ENCODE data around the gene TRMT6. TPM values are rescaled to one million over a fixed set of nuclear protein-coding genes. Genes with fewer than 3 reads are reported as not detected.

Gene TRMT6
- total RNA-seq, 1 experiment from 2014 or later = 13.2 TPM

DNA sequence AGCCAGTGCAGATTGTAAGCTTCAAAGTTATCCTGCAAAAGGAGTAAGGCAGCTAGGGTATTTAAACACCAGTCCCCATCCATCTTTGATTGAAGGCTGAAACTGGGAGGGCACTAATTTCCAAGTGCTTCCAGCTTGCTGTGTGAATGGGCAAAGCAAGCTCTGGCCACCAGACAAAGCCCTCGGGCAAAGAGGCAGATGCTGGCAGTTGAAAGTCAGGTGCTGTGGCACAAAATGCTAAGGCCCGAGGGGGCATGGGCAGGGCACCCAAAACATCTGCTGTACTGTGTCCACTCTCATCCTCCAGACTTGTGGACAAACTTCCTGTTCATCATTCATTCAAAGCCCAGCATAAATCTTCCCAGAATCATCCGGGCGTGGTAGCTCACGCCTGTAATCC lies 62.9 kb downstream of the TRMT6 start:
- intact Hi-C loops (cut with micrococcal nuclease) = no loop called here
- no peak for ATAC-seq
- H3K4me1 ChIP-seq (ENCODE audit: control insufficient read depth in 1 of 2, insufficient read depth in 2 of 2, low read length in 2 of 2) = no peaks in the 10 kb centered on the region
- H3K9me2 ChIP-seq (ENCODE audit: insufficient read depth) = no peaks in the 10 kb centered on the region
- no peaks in the 10 kb centered on the region for H3K79me2 ChIP-seq (ENCODE audit: insufficient read depth, low read length)
- DNase-seq (ENCODE audit: low read depth, low spot score) = no peak
- no peak overlapping the region for H3K9ac ChIP-seq (ENCODE audit: low read length)
- BruUV-seq (replicated peaks) = no TSS peak
- no peak overlapping the region for H3K4me3 ChIP-seq (replicated peaks in 1 of 2; ENCODE audit: low read depth in 1 of 2, low read length in 2 of 2)
- H4K20me1 ChIP-seq (ENCODE audit: insufficient read depth) = no peaks in the 10 kb centered on the region
- H3K4me2 ChIP-seq (ENCODE audit: low read length) = no peak overlapping the region
- RAD21 ChIA-PET (ENCODE audit: low non-redundant PET in 1 of 2, low total read pairs in 2 of 2, uncharacterized antibody in 2 of 2, unreplicated experiment in 2 of 2) = no interaction called here
- H3K36me3 ChIP-seq (ENCODE audit: control insufficient read depth in 1 of 2, insufficient read depth in 2 of 2, low read length in 2 of 2) = no peaks in the 10 kb centered on the region
- peaks cover 11% of the 10 kb centered on the region for H3K27me3 ChIP-seq (ENCODE audit: insufficient read depth, low read length)
- POLR2A ChIA-PET = no interaction called here
- H2AFZ ChIP-seq (ENCODE audit: low read depth, low read length, poor library complexity, severe bottlenecking) = no peak overlapping the region
- CTCF ChIA-PET = no interaction called here
- TF ChIP-seq CBX3 (IDR thresholded peaks at IDR 0.05; ENCODE audit: low read depth) (no peak), POLR2AphosphoS5 (IDR thresholded peaks at IDR 0.05; ENCODE audit: low read depth, low read length) (no peak), ELF1 (IDR thresholded peaks at IDR 0.05; ENCODE audit: borderline replicate concordance, low read depth) (no peak), SP1 (IDR thresholded peaks at IDR 0.05; ENCODE audit: low read depth) (no peak), FOSL1 (IDR thresholded peaks at IDR 0.05; ENCODE audit: low read depth) (no peak), EZH2 (IDR thresholded peaks at IDR 0.05) (no peak), POLR2A (IDR thresholded peaks at IDR 0.05; ENCODE audit: borderline replicate concordance, extremely low read depth, insufficient read depth, insufficient read length) (no peak), YY1 (IDR thresholded peaks at IDR 0.05; ENCODE audit: extremely low read depth, insufficient replicate concordance, low read depth, low read length) (no peak)
- TF ChIP-seq, protein P1, sequence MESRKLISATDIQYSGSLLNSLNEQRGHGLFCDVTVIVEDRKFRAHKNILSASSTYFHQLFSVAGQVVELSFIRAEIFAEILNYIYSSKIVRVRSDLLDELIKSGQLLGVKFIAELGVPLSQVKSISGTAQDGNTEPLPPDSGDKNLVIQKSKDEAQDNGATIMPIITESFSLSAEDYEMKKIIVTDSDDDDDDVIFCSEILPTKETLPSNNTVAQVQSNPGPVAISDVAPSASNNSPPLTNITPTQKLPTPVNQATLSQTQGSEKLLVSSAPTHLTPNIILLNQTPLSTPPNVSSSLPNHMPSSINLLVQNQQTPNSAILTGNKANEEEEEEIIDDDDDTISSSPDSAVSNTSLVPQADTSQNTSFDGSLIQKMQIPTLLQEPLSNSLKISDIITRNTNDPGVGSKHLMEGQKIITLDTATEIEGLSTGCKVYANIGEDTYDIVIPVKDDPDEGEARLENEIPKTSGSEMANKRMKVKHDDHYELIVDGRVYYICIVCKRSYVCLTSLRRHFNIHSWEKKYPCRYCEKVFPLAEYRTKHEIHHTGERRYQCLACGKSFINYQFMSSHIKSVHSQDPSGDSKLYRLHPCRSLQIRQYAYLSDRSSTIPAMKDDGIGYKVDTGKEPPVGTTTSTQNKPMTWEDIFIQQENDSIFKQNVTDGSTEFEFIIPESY (IDR thresholded peaks at IDR 0.05; ENCODE audit: extremely low read depth, insufficient replicate concordance, low read length) = no peak
- TF ChIP-seq, protein P2, sequence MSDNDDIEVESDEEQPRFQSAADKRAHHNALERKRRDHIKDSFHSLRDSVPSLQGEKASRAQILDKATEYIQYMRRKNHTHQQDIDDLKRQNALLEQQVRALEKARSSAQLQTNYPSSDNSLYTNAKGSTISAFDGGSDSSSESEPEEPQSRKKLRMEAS (IDR thresholded peaks at IDR 0.05) = no peak
- H3K27ac ChIP-seq (ENCODE audit: low read depth, low read length) = no peak overlapping the region
- H3K9me3 ChIP-seq (ENCODE audit: control insufficient read depth in 1 of 2, insufficient read depth in 1 of 2, low read depth in 1 of 2, low read length in 2 of 2) = no peaks in the 10 kb centered on the region

Other genes starting within 250 kb of the TRMT6 start
- gene SHLD1, start 200.1 kb downstream of the TRMT6 start, total RNA-seq (2021; ENCODE audit: unreplicated experiment) = 2.4 TPM
- gene CHGB, start 39.0 kb downstream of the TRMT6 start, total RNA-seq (2021; ENCODE audit: unreplicated experiment) = 0.25 TPM
- 21.9 TPM for gene MCM8, start 119 bp upstream of the TRMT6 start, total RNA-seq (2021; ENCODE audit: unreplicated experiment)
- gene CRLS1, start 55.6 kb upstream of the TRMT6 start, total RNA-seq (2021; ENCODE audit: unreplicated experiment) = 36.7 TPM
- gene LRRN4, start 103.5 kb upstream of the TRMT6 start, total RNA-seq (2021; ENCODE audit: unreplicated experiment) = 0.10 TPM
- gene FERMT1, start 172.5 kb upstream of the TRMT6 start, total RNA-seq (2021; ENCODE audit: unreplicated experiment) = 34.9 TPM

Measured in HCT116 (cell line).